ENCODE data around the gene GSTO2.

DNA sequence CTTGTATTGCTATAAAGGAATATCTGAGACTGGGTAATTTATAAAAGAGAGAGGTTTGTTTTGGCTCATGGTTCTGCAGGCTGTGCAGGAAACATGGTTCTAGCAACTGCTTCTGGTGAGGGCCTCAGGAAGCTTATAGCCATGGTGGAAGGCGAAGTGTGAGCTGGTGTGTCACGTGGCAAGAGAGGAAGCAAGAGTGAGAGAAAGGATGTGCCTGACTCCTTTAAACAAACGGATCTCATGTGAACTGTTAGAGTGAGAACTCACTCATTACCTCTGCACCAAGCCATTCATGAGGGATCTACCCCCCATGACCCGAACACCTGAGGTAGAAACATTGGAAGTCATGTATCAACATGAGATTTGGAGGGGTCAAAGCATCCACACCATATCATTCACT is 77.0 kb downstream of the GSTO2 start:
- TF ChIP-seq EZH2phosphoT487 (IDR thresholded peaks at IDR 0.05; ENCODE audit: low read depth, severe bottlenecking, unreplicated experiment): no peak
- TF ChIP-seq, protein P1, sequence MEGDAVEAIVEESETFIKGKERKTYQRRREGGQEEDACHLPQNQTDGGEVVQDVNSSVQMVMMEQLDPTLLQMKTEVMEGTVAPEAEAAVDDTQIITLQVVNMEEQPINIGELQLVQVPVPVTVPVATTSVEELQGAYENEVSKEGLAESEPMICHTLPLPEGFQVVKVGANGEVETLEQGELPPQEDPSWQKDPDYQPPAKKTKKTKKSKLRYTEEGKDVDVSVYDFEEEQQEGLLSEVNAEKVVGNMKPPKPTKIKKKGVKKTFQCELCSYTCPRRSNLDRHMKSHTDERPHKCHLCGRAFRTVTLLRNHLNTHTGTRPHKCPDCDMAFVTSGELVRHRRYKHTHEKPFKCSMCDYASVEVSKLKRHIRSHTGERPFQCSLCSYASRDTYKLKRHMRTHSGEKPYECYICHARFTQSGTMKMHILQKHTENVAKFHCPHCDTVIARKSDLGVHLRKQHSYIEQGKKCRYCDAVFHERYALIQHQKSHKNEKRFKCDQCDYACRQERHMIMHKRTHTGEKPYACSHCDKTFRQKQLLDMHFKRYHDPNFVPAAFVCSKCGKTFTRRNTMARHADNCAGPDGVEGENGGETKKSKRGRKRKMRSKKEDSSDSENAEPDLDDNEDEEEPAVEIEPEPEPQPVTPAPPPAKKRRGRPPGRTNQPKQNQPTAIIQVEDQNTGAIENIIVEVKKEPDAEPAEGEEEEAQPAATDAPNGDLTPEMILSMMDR (IDR thresholded peaks at IDR 0.05; ENCODE audit: poor library complexity): no peak

Measured in hepatocyte (in vitro differentiated cells).